Fibroblast of gingiva (primary cell): ENCODE results near the gene TMEM121.

ENCODE experiments used
- DNase-seq: peaks from one replicate; pipeline ENCODE4 v3.0.0-alpha.2; 2011; ENCODE audit warnings: low read depth

The TMEM121 gene

DNA sequence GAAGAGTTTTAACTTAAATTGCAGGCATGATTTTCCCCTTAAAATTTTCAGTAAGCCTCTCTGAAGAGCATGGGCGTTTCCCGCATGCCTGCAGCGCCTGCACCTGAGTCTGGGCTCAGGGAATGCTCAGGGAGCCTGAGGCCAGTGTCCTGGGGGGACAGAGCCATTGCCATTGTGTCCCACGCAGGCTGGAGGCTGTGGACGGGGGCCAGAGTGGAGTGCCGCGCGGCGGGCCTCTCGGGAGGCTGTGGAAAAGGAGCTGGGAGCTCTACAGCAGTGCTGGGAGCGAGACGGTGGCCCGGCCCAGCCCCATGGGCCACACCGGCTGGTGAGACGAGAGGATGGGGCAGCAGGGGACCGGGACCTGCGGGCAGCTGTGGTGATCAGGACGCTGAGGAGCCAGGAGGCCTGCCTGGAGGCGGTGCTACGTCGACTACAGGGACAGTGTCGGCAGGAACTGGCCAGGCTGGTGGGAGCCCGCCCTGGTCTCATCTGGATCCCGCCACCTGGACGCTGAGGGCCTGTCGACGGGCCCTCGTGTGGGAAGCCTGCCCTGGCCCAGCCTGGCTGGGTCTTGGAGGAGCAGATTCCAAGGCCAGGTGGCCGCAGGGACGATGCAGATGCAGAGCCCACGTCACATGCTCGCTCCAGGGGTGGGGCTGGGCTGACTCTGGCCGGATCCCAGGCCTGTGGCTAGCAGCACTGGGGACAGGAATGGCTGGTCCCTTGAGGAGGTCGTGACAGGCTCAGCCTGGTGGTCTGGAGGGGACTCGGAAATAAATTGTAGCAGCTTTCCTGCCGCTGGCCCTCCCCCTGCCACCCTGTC lies 27.7 kb upstream of the TMEM121 start:
- no peak for DNase-seq

DNA sequence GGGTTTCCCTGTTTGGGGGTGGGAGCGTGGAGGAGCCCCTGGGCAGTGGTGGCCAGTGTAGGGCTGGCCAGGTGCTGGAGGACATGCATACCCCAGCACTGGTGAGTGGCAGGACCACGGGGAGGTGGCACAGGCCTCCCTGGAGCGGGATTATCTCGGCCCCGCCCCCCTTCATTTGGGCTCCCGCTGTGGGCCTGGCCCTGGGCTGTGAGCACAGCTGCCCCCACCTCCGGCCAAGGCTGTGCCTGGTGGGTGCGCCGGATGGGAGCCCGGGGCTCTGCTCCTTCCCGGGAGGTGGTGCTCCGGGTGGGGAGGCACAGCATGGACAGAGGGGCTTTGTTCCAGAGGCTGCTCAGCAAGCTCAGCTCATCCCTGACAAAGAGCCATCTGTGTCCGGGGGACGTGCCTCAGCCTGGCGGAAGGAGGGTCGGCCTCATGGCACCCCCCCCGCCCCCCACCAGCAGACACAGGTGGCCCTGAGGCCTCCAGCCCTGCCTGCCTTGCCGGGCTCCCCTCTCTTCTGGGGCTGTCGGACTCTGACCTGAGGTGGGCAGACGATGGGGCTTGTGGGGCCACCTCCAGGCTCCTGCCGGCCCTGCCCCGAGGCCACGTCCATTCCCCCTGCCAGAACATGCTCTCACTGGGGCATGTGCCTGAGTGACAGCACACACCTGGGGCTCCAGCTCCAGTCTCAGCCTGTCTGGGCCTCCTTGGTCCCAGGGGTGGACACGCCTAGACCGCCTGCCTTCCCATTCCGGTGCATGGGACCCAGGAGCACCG lies 26.9 kb upstream of the TMEM121 start:
- DNase-seq, result no peak

DNA sequence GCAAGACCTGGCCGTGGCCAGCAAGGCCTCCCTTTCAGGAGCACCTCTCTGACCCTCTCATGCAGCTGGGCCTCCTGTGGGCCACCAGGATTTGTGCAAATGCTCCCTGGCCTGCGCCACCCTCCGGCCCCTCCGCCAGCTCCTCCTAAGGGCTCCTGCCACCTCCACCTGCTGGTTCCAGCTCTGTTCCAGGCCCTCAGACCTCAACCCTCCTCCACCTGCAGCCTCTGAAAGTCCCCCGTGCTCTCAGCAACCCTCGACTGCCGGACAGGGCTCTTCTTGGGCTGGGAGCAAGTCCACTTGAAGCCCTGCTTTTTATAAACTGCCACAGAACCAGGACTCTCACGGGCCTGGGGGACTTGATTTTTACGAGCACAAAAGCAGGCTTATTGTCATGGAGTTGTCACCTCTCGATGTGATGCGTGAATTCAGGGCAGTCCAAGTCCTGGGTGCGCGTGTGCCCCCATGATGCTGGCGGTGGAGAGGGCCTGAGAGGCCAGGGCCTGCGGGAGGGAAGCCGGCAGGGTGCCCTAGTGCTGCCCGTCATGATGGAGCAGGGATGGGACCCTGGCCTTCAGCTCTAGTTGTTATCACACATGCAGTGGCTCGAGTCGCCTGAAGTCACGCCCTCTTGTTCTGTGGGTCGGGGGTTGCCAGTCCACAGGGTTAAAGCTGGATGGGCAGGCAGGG lies 26.2 kb upstream of the TMEM121 start:
- DNase-seq, result no peak

DNA sequence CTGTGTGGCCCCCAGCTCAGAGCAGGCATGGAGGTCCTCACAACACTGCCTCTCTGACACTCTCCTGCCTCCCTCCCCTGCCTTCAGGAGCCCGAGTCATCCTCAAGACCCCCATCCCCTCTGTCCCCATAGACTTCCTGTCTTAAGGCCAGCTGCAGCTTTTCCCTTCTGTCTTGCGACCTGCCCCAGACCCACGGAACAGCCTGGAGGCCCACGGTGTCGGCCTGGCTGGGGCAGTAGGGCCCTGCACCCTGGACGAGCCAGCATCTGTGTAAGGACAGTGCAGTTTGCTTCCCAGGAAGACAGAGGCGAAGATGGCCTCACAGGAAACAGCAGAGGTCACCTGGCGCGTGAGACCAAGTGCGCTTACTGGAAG lies 25.7 kb upstream of the TMEM121 start:
- no peak for DNase-seq

DNA sequence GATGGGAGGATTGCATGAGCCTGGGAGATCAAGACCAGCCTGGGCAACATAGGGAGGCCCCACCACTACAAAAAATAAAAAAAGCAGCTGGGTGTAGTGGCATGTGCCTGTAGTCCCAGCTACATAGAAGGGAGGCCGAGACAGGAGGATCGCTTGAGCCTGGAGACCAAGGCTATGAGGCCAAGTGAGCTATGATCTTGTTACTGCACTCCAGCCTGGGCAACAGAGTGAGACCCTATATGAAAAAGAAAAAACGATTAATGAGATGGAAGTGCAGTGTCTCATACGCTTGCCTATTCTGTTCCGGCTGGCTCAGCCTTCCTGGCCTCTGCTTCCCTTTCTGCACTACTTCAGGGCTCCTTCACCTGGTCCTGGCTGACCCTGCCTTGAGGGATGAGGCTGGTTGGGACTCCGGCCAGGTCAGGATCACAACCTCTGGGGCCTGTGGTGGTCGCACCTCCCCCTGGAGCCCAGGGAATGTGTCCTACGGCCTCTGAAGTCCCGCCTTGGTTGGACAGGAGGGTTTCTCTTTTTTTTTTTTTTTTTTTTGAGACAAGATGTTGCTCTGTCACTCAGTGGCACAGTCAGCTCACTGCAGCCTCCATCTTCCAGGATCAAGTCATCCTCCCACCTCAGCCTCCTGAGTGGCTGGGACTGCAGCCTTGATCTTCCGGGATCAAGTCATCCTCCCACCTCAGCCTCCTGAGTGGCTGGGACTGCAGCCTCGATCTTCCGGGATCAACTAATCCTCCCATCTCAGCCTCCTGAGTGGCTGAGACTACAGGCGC lies 24.7 kb upstream of the TMEM121 start:
- DNase-seq, result no peak

DNA sequence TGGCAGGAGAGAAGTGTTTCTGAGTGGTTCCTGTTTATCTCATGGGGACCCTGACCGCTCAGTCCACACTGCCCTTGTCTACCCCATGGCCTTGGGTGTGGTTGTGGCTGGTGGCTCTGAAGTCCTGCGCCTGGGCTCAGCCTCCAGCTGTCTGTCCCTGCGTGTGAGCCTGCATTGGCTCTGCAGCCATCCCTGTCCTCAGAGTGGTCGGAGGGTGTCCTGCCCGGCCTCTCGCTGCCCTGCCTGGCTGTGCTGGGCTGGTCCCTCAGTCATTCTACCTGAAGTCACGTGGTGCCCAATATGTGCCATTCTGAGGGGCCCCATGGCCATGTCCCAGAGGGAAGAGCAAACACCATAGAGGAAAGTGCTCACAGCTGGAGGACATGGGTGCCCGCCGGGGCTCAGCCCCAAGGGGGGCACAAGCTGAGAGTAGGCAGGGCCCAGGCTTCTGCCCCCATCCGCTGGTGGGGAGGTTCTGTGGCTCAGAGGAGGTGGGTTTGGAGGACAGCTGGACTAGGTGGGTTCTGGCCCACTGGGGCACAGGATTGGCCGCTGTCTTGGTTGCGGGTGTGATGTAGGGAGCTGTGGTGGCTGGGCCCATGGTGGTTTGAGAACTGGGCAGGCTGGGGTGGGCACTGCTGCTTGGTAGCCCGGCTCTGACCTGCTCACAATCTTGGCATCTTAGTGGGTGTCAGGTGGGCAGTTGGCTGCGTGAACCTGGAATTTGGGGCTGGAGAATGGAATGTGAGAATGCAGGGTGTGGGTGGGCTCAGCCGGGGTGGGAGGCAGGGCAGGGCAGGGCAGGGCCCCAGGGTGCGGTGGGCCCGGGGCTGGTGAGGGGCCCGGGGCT lies 23.7 kb upstream of the TMEM121 start:
- DNase-seq, result no peak

DNA sequence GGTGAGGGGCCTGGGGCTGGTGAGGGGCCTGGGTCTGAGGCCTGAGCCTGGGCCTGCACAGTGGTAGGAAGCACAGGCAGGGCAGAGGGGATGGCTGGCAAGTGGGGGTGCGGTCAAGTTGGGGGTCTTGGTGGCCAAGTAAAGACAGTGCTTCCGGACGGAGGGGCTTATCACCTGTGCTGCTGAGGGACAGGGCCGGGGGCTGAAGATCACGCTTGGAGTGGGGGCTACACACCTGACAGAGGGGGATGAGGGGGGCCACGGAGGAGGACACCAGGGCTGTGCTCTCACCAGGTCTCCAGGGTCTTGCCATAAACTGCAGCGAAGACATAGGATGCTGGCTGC lies 23.1 kb upstream of the TMEM121 start:
- no peak for DNase-seq

DNA sequence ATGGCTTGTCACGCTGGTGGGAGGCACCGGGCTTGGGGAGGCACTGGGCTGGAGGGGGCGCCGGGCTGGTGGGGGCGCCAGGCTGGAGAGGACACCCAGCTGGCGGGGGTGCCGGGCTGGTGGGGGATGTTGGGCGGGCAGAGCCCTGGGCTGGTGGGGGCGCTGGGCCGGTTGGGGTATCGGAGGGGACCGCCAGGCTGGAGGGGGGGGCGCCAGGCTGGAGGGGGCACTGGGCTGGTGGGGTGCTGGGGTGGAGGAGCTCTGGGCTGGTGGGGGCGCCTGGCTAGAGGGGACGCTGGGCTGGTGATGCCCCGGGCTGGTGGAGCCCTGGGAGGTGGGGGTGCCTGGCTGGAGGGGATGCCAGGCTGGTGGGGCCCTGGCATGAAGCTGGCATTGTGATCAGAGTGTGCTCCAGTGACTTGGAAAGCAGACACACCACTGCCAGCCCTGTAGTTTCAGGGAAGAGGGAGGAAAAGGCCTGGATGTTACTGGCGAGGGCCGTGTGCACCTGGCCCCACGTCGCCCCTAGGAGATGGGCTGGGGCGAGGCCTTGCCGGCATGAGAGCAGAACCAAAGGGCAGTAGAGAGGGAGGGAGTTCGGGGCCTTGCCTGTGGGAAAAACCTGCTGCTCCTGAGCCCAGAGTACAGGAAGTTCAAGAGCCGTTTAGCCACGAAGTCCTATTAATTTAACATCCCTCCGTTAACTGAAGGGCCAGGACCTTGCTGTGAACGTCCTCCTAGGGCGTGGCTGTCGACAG lies 22.3 kb upstream of the TMEM121 start:
- no peak for DNase-seq

DNA sequence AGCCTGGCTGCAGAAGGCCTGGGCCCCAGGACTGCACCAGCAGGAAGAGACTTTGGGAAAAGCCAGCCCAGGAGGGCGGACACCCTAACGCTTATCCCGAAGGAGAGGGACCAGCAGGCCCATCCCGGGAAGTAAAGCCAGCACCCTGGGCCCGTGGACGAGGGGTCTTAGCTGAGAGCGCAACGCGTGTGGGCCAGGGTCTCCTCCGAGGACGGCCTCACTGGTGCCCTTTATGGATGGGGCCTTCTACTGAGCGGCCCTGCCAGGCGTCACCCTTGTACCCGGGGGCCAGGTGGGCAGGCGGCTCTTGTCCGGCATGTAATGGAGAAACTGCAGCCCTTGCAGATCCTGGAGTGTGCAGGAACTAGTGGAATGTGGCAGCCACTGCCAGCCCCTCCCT lies 21.3 kb upstream of the TMEM121 start:
- no peak for DNase-seq

DNA sequence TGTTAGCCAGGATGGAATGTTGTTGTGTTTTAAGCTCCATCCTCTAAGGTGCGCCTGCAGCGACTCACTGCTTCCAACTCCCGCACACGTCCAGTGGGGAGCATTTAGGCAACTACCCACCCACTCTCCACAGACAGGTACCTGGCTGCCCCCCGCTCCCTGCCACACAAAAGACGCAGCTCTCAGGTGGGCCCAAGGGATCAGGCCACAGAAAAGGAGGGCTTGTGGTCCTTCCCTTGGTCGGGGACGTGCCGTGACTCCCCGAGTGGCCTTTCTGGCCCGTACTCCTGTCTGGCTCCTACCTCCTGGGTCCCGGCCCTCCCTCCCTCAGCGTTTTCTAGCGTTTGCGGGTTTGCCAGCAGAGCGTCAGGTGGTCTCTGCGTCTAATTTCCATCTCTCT lies 19.1 kb upstream of the TMEM121 start:
- DNase-seq, result no peak

DNA sequence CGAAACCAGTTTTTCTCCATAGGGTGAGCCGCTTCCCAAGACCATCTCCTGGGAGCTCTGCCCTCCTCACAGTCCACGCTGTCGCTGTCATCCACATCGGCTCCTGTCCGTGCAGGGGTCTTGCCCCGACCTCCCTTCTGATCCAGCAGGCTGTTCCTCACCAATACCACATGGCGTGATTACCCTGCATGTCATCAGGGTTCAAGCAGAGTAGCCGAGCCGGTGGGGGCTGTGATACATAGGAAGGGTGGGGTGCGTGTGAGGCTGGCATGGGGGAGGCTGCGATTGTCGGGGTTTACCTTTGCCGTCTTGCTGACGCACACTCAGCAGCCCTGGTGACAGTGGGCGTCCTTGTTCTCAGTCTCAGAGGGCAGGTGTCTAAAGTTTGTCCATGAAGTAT lies 18.3 kb upstream of the TMEM121 start:
- no peak for DNase-seq

DNA sequence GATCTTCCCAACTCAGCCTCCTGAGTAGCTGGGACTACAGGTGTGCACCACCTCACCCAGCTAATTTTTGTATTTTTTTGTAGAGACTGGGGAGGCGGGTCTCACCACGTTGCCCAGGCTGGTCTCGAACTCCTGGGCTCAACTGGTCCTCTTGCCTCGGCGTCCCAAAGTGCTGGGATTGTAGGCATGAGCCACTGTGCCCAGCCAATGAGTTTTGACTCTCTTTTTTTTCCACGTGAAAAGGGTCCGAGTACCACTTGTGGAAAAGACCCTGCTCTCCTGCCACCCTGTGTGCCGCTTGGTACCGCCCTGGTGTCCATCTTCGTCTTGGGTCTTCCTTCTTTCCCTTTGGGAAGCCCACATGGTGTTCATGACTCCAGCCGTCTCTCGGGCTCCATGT lies 17.8 kb upstream of the TMEM121 start:
- no peak for DNase-seq

DNA sequence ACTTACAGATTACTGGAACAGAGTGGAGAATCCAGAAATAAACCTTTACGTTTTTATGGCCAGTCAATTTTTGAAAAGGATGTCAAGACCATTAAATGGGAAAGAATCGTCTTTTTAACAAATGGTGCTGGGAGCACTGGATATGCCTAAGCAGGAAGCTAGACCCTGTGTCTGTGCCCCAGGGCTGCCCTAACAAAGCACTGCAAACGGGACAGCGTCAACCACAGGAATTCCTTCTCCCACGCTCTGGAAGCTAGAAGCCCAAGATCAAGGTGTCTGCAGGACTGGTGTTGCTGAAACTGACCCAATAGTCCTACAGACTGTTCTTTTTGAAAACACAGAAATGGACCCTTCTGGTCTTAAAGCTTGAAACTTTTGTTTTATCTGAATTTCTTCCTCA lies 9.3 kb upstream of the TMEM121 start:
- no peak for DNase-seq

DNA sequence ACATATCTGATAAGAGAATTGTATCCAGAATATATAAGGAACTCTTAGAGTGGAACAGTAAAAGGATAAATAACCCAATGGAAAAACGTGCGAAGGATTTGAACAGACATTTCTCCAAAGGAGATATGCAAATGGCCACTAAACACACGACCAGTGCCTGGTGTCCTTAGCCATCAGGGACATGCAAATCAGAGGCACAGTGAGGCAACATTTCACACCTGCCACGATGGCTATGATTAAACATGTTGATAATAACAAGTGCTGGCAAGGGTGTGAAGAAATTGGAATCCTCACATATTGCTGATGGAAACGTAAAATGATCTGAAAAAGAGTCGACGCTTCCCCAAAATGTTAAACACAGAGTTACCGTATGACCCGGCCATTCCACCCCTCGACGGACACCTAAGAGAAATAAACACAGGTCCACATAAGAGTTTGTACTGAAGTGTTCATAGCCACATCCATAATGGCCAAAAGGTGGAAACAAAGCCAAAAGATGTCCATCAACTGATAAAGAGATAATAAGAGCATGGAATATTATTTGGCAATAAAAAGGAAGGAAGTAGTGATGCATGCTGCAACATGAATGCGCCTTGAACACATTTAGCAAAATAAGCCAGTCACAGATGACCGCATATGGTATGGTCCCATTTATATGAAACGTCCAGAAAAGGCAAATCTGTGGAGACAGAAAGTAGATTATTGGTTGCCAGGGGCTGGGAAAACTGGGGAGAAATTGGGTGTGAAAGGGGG lies 6.3 kb upstream of the TMEM121 start:
- DNase-seq, result no peak

DNA sequence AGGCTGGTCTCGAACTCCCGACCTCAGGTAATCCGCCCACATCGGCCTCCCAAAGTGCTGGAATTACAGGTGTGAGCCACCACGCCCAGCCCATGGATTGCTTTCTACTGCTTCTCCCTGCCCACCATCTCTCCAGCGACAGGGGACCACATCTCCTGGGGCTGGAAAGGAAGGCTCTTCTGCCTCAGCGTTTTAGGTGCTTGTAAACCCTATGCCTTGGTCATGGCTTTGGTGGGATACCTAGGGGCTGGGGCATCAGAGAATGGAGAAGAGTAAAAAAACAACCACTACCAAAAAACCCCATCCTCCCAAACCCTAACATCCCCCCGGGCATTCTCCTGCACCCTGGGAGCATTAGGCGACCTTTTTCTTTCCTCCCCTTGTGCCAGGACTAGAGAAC lies 1.1 kb upstream of the TMEM121 start:
- no peak for DNase-seq

DNA sequence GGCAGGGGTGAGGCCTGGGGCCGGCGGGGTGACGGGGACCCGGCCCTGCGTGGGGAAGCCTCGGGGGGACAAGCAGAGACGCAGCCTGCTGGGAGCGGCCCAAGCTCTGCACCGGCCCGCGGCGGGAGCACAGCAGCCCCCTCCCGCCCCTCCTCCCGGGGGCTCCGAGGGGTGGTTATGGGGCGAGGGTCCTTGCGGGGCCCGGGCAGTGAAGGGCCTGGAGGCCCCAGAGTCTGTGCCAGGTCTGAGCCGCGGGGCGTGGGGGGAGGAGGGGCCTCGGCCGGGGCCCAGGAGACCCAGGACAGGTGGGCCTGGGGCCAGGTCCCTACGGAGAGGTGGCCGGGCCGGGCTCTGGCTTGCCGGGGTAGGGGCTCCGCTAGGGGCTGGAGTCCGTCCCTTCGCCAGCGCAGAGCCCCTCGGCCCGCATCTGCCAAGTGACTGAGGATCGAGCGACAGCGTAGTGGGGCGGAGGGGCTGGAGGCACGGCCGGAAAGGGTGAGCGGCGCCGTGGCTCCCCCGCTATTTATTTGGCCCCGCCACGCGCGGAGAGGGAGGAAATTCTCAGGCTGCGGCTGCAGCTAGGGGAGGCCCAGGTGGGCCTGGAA lies 495 bp downstream of the TMEM121 start:
- no peak for DNase-seq

DNA sequence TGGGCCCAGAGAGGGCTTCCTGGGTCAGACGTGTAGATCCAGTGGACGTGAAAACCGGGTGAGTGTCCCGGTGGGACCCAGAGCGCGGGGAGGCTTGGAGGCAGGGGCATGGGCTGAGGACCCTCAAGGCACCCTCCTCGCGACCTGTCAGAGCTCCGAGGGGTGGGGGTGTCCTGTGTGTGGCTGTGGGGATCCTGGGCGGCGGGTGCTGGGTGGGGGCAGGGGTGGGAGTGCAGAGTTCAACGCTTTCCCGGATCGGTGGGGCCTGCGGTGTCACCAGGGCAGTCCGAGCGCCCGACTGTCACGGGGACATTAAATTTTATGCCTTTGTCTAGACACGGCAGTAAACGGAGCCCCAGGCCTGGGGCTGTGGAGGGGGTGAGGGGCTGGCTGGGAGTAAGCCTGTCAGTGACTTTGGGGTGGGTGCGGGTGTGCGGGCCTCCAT lies 1.0 kb downstream of the TMEM121 start:
- DNase-seq, result no peak

DNA sequence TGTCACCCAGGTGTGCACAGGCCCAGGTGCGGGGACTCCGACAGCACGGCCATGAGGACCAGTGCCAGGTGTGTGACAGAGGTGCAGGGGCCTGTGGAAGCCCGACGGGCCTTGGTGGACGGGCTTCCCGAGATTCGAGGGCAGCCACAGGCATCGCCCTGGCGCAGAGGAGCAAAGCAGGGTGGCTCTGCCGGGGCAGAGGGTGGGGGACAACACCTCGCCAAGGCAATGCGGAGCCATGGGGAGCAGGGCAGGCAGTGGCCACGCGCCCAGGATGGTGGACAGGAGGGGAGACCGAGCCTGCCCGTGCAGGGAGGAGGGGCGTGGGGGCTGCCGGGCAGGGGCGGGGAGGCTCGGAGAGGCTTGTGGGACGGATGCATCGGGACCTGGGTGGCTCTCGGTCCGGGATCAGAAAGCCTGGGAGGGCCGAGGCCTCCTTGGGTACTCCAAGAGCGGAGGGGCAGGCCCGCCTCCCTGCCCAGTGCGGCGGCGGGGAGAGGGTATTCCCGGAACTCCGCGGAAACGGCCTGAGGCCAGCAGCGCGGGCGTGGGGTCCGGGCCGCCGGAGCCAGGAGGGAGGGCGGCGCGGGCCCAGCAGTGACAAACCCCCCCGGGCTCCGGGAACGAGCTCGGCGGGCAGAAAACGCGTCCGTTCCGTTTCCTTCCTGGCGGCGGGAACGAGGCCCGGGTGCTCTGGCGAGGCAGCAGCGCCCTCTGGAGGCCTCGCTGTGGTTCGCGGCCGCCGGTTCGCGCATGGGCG lies 1.6 kb downstream of the TMEM121 start:
- DNase-seq, result peak; percentile 66
